Left lung (tissue), 10 donors: ENCODE measurements around the gene HEPHL1. TPM values are rescaled to one million over a fixed set of nuclear protein-coding genes. Genes with fewer than 3 reads are reported as not detected.

Experiments
- ATAC-seq: fragments of 200-7000 bp; cut with Tn5 transposase; one replicate; pipeline ENCODE4 v1.9.1; 2020; ENCODE audit warnings: moderate library complexity
- DNase-seq, 4 donors: peaks; one replicate each; pipeline ENCODE4 v3.0.0-alpha.2; 2013 to 2020
- H3K27ac ChIP-seq, 2 donors: fragments of 200-600 bp; sonication (generic) in 1 of 2; one replicate each; pipeline versions ENCODE4 v1.5.0 to v1.8.0; 2020 to 2021
- H3K27me3 ChIP-seq, 2 donors: fragments of 200-600 bp; sonication (generic) in 1 of 2; one replicate each; pipeline versions ENCODE4 v1.5.0 to v1.8.0; 2020 to 2021
- H3K36me3 ChIP-seq, 2 donors: fragments of 200-600 bp; sonication (generic) in 1 of 2; one replicate each; pipeline versions ENCODE4 v1.5.0 to v1.8.0; 2020 to 2021
- H3K4me1 ChIP-seq, 2 donors: fragments of 200-600 bp; one replicate each; pipeline ENCODE4 v1.8.0; 2021
- H3K4me3 ChIP-seq, 2 donors: fragments of 200-600 bp; sonication (generic) in 1 of 2; one replicate each; pipeline versions ENCODE4 v1.5.0 to v1.8.0; 2020 to 2021; ENCODE audit warnings: mild to moderate bottlenecking in 1 of 2
- H3K9me3 ChIP-seq, 2 donors: fragments of 200-600 bp; sonication (generic) in 1 of 2; one replicate each; pipeline versions ENCODE4 v1.5.0 to v1.8.0; 2020 to 2021
- CTCF ChIP-seq, 2 donors: fragments of 200-600 bp; sonication (generic) in 1 of 2; IDR thresholded peaks; one replicate each; pipeline versions ENCODE4 v1.5.0 to v1.8.0; 2021; ENCODE audit warnings: antibody characterized with exemption in 2 of 2
- intact Hi-C, 2 donors: fragments of 100-400 bp; cut with DNase I; formaldehyde crosslinking; loops; one replicate each; pipeline versions ENCODE4 v1.11.2 to v1.14.2; 2022
- polyA plus RNA-seq, 6 donors: library from polyadenylated mRNA; unstranded; fragments of 120-200 nt; gene quantifications; one replicate each; pipeline ENCODE4 v1.2.1, GENCODE V29; 2013; ENCODE audit not compliant: insufficient read length in 6 of 6
- total RNA-seq, 2 donors: library from RNA; stranded (reverse); fragmentation: NEBNext Ultra II Directional; extraction: Animal tissue kit (Norgen Biotek cat#: 25700); gene quantifications; one replicate each; pipeline ENCODE4 v1.2.1, GENCODE V29; 2021
- donor health status: DM: no; HTN: yes; CAD: no.
- donor health status: DM: no; HTN: no; CAD: no.

Gene HEPHL1
- total and polyA plus RNA-seq, 8 donors: 0.06 to 0.21 (median 0.14) TPM; not detected in 5

GRCh38 chr11:94089341-94089740 is 68.2 kb downstream of the HEPHL1 start:
- Histone ChIP-seq H3K4me1 (no peaks in the 10 kb centered on the region), H3K27me3 (no peaks in the 10 kb centered on the region), H3K9me3 (no peaks in the 10 kb centered on the region), H3K36me3 (no peaks in the 10 kb centered on the region), H3K4me3 (no peak overlapping the region), H3K27ac (no peak overlapping the region)
- intact Hi-C loops: no loop called here
- peak in 1 of 4 donors; percentile 41 for DNase-seq
- ATAC-seq: no peak
- TF ChIP-seq CTCF (IDR thresholded peaks at IDR 0.05): no peak

GRCh38 chr11:94090401-94090800 is 69.2 kb downstream of the HEPHL1 start:
- Histone ChIP-seq H3K27ac (no peak overlapping the region), H3K4me3 (no peak overlapping the region), H3K4me1 (no peaks in the 10 kb centered on the region), H3K36me3 (no peaks in the 10 kb centered on the region), H3K27me3 (no peaks in the 10 kb centered on the region), H3K9me3 (no peaks in the 10 kb centered on the region)
- intact Hi-C loops: no loop called here
- no peak for TF ChIP-seq CTCF (IDR thresholded peaks at IDR 0.05)
- ATAC-seq: no peak
- DNase-seq: no peak

GRCh38 chr11:94091091-94091490 is 69.9 kb downstream of the HEPHL1 start:
- no peak for TF ChIP-seq CTCF (IDR thresholded peaks at IDR 0.05)
- Histone ChIP-seq H3K27ac (no peak overlapping the region), H3K4me1 (no peaks in the 10 kb centered on the region), H3K4me3 (no peak overlapping the region), H3K27me3 (no peaks in the 10 kb centered on the region), H3K36me3 (no peaks in the 10 kb centered on the region), H3K9me3 (peaks cover 0 to under 1% of the 10 kb centered on the region in 2 donors)
- intact Hi-C loops: no loop called here
- ATAC-seq (no peak), DNase-seq (no peak)

GRCh38 chr11:94100253-94100652 is 79.1 kb downstream of the HEPHL1 start:
- DNase-seq: no peak
- H3K9me3 ChIP-seq: peaks cover 0 to 2% of the 10 kb centered on the region in 2 donors
- ATAC-seq: peak; percentile 68
- no peaks in the 10 kb centered on the region for H3K4me1 ChIP-seq
- intact Hi-C loops: no loop called here
- H3K27ac ChIP-seq: no peak overlapping the region
- H3K27me3 ChIP-seq: no peaks in the 10 kb centered on the region
- no peak for TF ChIP-seq CTCF (IDR thresholded peaks at IDR 0.05)
- H3K36me3 ChIP-seq: no peaks in the 10 kb centered on the region
- H3K4me3 ChIP-seq: no peak overlapping the region

GRCh38 chr11:94103471-94103870 is 82.3 kb downstream of the HEPHL1 start:
- H3K9me3 ChIP-seq: no peaks in the 10 kb centered on the region
- no peaks in the 10 kb centered on the region for H3K27me3 ChIP-seq
- no peak for TF ChIP-seq CTCF (IDR thresholded peaks at IDR 0.05)
- intact Hi-C loops: no loop called here
- H3K4me3 ChIP-seq: no peak overlapping the region
- no peak for DNase-seq
- no peaks in the 10 kb centered on the region for H3K36me3 ChIP-seq
- H3K27ac ChIP-seq: no peak overlapping the region
- ATAC-seq: no peak
- H3K4me1 ChIP-seq: no peaks in the 10 kb centered on the region
